Spleen (tissue), 11 donors: ENCODE results near the gene AMN1. TPM values are rescaled to one million over a fixed set of nuclear protein-coding genes. Genes with fewer than 3 reads are reported as not detected.

Source experiments
- DNase-seq: peaks from one replicate; pipeline ENCODE4 v3.0.0-alpha.2; 2020
- H3K27ac ChIP-seq, 8 donors: fragments of 200-600 bp; sonication (generic) in 7 of 8; 1 replicate in 4 of 8; 2 replicates in 4 of 8; pipeline versions ENCODE4 v1.5.0 to v1.8.0; 2016 to 2021; ENCODE audit warnings: inconsistent platforms in 4 of 8, mild to moderate bottlenecking in 4 of 8, moderate library complexity in 1 of 8
- H3K27me3 ChIP-seq, 7 donors: fragments of 200-600 bp; sonication (generic) in 6 of 7; replicated peaks in 1 of 7; 1 replicate in 4 of 7; 2 replicates in 3 of 7; pipeline versions ENCODE4 v1.5.0 to v1.8.0; 2016 to 2021; ENCODE audit warnings: inconsistent platforms in 3 of 7, mild to moderate bottlenecking in 1 of 7
- H3K36me3 ChIP-seq, 6 donors: fragments of 200-600 bp; sonication (generic) in 5 of 6; 1 replicate in 4 of 6; 2 replicates in 2 of 6; pipeline versions ENCODE4 v1.5.0 to v1.8.0; 2016 to 2021; ENCODE audit warnings: inconsistent platforms in 2 of 6
- H3K4me1 ChIP-seq, 6 donors: fragments of 200-600 bp; sonication (generic) in 5 of 6; 1 replicate in 3 of 6; 2 replicates in 3 of 6; pipeline versions ENCODE4 v1.5.0 to v1.8.0; 2016 to 2021; ENCODE audit warnings: inconsistent platforms in 3 of 6
- H3K4me3 ChIP-seq, 8 donors: fragments of 200-600 bp; sonication (generic) in 7 of 8; 1 replicate in 4 of 8; 2 replicates in 4 of 8; pipeline versions ENCODE4 v1.5.0 to v1.8.0; 2016 to 2021; ENCODE audit warnings: inconsistent platforms in 4 of 8, mild to moderate bottlenecking in 4 of 8, moderate library complexity in 2 of 8
- H3K9me3 ChIP-seq, 8 donors: fragments of 200-600 bp; sonication (generic) in 7 of 8; 1 replicate in 4 of 8; 2 replicates in 4 of 8; pipeline versions ENCODE4 v1.5.0 to v1.8.0; 2016 to 2021; ENCODE audit warnings: inconsistent platforms in 4 of 8
- CTCF ChIP-seq, 11 experiments: fragments of 200-600 bp in 7 of 11; fragments of 450-650 bp in 4 of 11; sonication (generic) in 4 of 11; IDR thresholded peaks in 8 of 11; conservative IDR thresholded peaks in 3 of 11; 1 replicate in 7 of 11; 2 replicates in 4 of 11; pipeline versions ENCODE4 v1.4.0 to v1.8.0; 2016 to 2021; ENCODE audit warnings: antibody characterized with exemption in 11 of 11, inconsistent platforms in 4 of 11, mild to moderate bottlenecking in 1 of 11
- POLR2A ChIP-seq, 3 donors: fragments of 450-650 bp; IDR thresholded peaks; one replicate each; pipeline ENCODE4 v1.5.1; 2017; ENCODE audit warnings: antibody characterized with exemption in 3 of 3, mild to moderate bottlenecking in 1 of 3
- POLR2AphosphoS5 ChIP-seq, 3 donors: sonication (generic); formaldehyde crosslinking; IDR thresholded peaks; one replicate each; pipeline ENCODE4 v1.5.1; 2017; ENCODE audit warnings: antibody characterized with exemption in 3 of 3
- WGBS, 5 donors: extraction: QIAGEN DNeasy Blood & Tissue Kit in 3 of 5; methylation state at CpG; one replicate each; pipeline versions ENCODE4 v1.1.5 to v1.1.7; 2013 to 2018; 5-methylcytosine and 5-hydroxymethylcytosine counted together
- intact Hi-C: fragments of 100-400 bp; cut with DNase I; formaldehyde crosslinking; loops from one replicate; pipeline ENCODE4 v1.15.0; 2023; ENCODE audit warnings: low total_unique reads
- polyA plus RNA-seq, 3 donors: library from polyadenylated mRNA; stranded (reverse); fragments of 200-250 nt; gene quantifications; one replicate each; pipeline ENCODE4 v1.2.1, GENCODE V29; 2013
- total RNA-seq, 7 donors: library from RNA; depleted of rRNA in 3 of 7; stranded (reverse); fragments of >200 nt in 3 of 7; fragmentation: NEBNext Ultra II Directional in 4 of 7; extraction: Animal tissue kit (Norgen Biotek cat#: 25700) in 4 of 7; gene quantifications; one replicate each; pipeline versions ENCODE4 v1.1.0 to v1.2.1, GENCODE V29; 2016 to 2021
- donor health status: healthy with polysubstance abuse.
- donor health status: DM: no; HTN: no; CAD: no; lungs with moderate emphysema.
- donor health status: DM: no; HTN: no; CAD: no.
- donor health status: Bipolar disorder and iron deficiency.
- donor health status: healthy.
- donor health status: DM: no; HTN: no; CAD: no.
- donor health status: DM: yes; HTN: yes; CAD: no.

The AMN1 gene
- total and polyA plus RNA-seq, 10 donors = 12.9 to 27.4 (median 16.1) TPM

- peak overlapping the region in 7 of 8 donors; percentile 64 to 93 (median 90) for H3K27ac ChIP-seq
- H3K27me3 ChIP-seq = no peaks in the 10 kb centered on the region
- H3K4me3 ChIP-seq = peak overlapping the region in 1 of 8 donors; percentile 8
- H3K36me3 ChIP-seq = no peaks in the 10 kb centered on the region
- WGBS, 5 donors = 0 to 12% (median 4%) methylated on average over 1 of the region's 1 CpG
- intact Hi-C loops = no loop called here
- H3K4me1 ChIP-seq = peaks cover 18 to 88% (median 67%) of the 10 kb centered on the region in 6 donors
- DNase-seq = no peak
- H3K9me3 ChIP-seq = peaks cover 0 to 2% (median 0%) of the 10 kb centered on the region in 8 donors
- TF ChIP-seq CTCF (IDR thresholded peaks at IDR 0.05 in 8 of 11, conservative IDR thresholded peaks at IDR 0.05 in 3 of 11) (no peak), POLR2AphosphoS5 (IDR thresholded peaks at IDR 0.05) (peak in 1 of 3 donors; percentile 84)
These were observed 14.1 kb upstream of the AMN1 start for GRCh38 chr12:31742891-31743290.

GRCh38 chr12:31740628-31741027, 11.8 kb upstream of the AMN1 start:
- H3K4me1 ChIP-seq = peaks cover 12 to 68% (median 47%) of the 10 kb centered on the region in 6 donors
- no peak overlapping the region for H3K4me3 ChIP-seq
- TF ChIP-seq POLR2A (IDR thresholded peaks at IDR 0.05) (no peak), POLR2AphosphoS5 (IDR thresholded peaks at IDR 0.05) (no peak), CTCF (IDR thresholded peaks at IDR 0.05 in 8 of 11, conservative IDR thresholded peaks at IDR 0.05 in 3 of 11) (no peak)
- DNase-seq = no peak
- no peaks in the 10 kb centered on the region for H3K36me3 ChIP-seq
- intact Hi-C loops = no loop called here
- WGBS, 5 donors = 28 to 48% (median 46%) methylated on average over 3 of the region's 3 CpGs
- peak overlapping the region in 2 of 8 donors; percentile 90 to 92 for H3K27ac ChIP-seq
- no peaks in the 10 kb centered on the region for H3K9me3 ChIP-seq
- H3K27me3 ChIP-seq = no peaks in the 10 kb centered on the region

- Histone ChIP-seq H3K9me3 (peaks cover 0 to 5% (median 0%) of the 10 kb centered on the region in 8 donors), H3K4me1 (peaks cover 16 to 64% (median 28%) of the 10 kb centered on the region in 6 donors), H3K27me3 (no peaks in the 10 kb centered on the region), H3K27ac (no peak overlapping the region), H3K36me3 (no peaks in the 10 kb centered on the region), H3K4me3 (no peak overlapping the region)
- intact Hi-C loops = no loop called here
- DNase-seq = no peak
- TF ChIP-seq CTCF (IDR thresholded peaks at IDR 0.05 in 8 of 11, conservative IDR thresholded peaks at IDR 0.05 in 3 of 11) = no peak
- no peak for TF ChIP-seq POLR2A (IDR thresholded peaks at IDR 0.05)
- no peak for TF ChIP-seq POLR2AphosphoS5 (IDR thresholded peaks at IDR 0.05)
- 69 to 95% (median 86%) methylated on average over 2 of the region's 2 CpGs for WGBS, 5 donors
These were observed 8.9 kb upstream of the AMN1 start for GRCh38 chr12:31737763-31738162.

GRCh38 chr12:31737345-31737744, 8.5 kb upstream of the AMN1 start:
- 68 to 100% (median 83%) methylated on average over 4 of the region's 4 CpGs for WGBS, 5 donors

More at GRCh38 chr12:31737345-31737744, 8.5 kb upstream of the AMN1 start:
- TF ChIP-seq POLR2AphosphoS5 (IDR thresholded peaks at IDR 0.05) (no peak), CTCF (IDR thresholded peaks at IDR 0.05 in 8 of 11, conservative IDR thresholded peaks at IDR 0.05 in 3 of 11) (no peak), POLR2A (IDR thresholded peaks at IDR 0.05) (no peak)
- Histone ChIP-seq H3K27ac (no peak overlapping the region), H3K36me3 (no peaks in the 10 kb centered on the region), H3K4me3 (no peak overlapping the region), H3K27me3 (no peaks in the 10 kb centered on the region), H3K9me3 (peaks cover 0 to 6% (median 0%) of the 10 kb centered on the region in 8 donors), H3K4me1 (peaks cover 14 to 64% (median 27%) of the 10 kb centered on the region in 6 donors)
- intact Hi-C loops = no loop called here
- no peak for DNase-seq
